OCI-LY1 (cell line): ENCODE data around the gene AANAT.

Experiments used
- EZH2 ChIP-seq: fragments of 200-600 bp; sonication (generic), shearing (Covaris generic); IDR thresholded peaks from 2 replicates; pipeline ENCODE4 v1.8.0; 2017; ENCODE audit warnings: borderline replicate concordance, mixed run types, mild to moderate bottlenecking, antibody characterized with exemption, low read length, moderate library complexity, mixed read lengths
- TF ChIP-seq, protein P1 (sequence below): fragments of 200-600 bp; sonication (generic), shearing (Covaris generic); IDR thresholded peaks from 2 replicates; pipeline ENCODE4 v1.5.1; 2017; ENCODE audit warnings: mild to moderate bottlenecking, antibody characterized with exemption, low read length, moderate library complexity, mixed read lengths

DNA sequence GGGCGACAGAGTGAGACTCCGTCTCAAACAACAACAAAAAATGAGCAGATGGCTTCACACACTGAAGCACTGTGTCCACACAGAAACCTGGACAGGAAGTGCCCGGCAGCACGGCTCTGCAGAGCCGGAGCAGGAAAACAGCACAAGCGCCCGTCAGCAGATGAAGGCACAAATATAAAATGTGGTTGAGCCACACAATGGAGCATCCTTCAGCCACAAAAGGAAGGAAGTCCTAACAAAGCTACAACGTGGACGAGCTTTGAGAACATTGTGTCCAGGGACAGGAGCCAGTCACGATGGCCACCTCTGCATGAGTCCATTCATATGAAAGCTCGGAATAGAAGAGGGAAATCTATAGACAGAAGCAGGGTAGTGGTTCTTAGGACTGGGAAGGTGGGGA lies 18.2 kb downstream of the AANAT start:
- TF ChIP-seq, protein P1, sequence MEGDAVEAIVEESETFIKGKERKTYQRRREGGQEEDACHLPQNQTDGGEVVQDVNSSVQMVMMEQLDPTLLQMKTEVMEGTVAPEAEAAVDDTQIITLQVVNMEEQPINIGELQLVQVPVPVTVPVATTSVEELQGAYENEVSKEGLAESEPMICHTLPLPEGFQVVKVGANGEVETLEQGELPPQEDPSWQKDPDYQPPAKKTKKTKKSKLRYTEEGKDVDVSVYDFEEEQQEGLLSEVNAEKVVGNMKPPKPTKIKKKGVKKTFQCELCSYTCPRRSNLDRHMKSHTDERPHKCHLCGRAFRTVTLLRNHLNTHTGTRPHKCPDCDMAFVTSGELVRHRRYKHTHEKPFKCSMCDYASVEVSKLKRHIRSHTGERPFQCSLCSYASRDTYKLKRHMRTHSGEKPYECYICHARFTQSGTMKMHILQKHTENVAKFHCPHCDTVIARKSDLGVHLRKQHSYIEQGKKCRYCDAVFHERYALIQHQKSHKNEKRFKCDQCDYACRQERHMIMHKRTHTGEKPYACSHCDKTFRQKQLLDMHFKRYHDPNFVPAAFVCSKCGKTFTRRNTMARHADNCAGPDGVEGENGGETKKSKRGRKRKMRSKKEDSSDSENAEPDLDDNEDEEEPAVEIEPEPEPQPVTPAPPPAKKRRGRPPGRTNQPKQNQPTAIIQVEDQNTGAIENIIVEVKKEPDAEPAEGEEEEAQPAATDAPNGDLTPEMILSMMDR = no peak
- no peak for TF ChIP-seq EZH2
